Bone marrow (tissue), 2 donors: ENCODE results near the gene FBN3.
A peak's percentile ranks its signal among the peaks of the same experiment; 100 is the strongest.
"Not testable (repeated sequence)": the region's sequence is repeated elsewhere in the genome, so short reads cannot be mapped to it uniquely, and the experiment has no call there.

Source experiments
- DNase-seq, 2 donors: peaks; one replicate each; lab custom pipeline; 2025; lab: John Stamatoyannopoulos, UW

FBN3 gene

DNA sequence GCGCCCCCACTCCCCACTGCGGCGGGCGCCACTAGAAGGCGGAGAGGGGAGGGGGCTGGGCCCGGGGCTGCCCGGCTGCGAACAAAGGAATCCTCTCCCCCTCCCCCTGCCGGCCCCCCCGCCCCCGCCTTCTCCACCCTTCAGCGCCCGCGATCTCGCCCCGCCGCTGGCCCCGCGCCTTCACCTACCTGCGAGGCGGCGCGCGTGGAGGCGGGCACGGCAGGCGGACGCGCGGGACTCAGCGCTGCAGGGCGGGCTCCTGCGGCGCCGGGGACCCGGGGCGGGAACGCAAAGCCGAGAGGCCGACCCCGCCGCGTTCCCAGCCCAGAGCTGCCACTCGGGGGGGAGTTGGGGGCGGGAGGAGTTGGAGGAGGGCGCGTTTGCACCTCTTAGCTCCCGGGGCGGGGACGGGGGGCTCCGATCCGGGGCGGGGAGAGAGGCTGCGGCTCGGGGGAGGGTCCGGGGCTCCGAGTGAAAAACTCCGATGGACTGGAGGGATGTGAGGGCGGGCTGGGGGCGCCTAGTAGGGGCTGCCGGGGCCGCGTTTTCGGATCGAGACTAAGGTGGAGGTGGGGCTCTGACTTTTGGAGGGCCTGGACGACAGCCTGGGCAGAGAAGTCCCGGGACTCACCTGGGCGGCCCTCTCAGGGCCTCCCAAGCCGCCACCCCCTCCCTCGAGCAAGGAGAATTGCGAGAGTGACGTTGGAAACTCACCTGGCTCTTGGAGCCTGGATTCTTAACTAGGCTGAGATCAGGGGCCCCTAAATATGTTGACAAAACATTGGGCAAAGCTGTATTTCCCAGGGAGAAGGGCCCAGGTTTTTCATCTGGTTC, at the start of gene FBN3:
Gene FBN3 (minus strand): TSS at position 332 of the 834 bp plus-strand sequence. CDS start 2,112 bp downstream, outside the sequence.
- DNase-seq = no peak

DNA sequence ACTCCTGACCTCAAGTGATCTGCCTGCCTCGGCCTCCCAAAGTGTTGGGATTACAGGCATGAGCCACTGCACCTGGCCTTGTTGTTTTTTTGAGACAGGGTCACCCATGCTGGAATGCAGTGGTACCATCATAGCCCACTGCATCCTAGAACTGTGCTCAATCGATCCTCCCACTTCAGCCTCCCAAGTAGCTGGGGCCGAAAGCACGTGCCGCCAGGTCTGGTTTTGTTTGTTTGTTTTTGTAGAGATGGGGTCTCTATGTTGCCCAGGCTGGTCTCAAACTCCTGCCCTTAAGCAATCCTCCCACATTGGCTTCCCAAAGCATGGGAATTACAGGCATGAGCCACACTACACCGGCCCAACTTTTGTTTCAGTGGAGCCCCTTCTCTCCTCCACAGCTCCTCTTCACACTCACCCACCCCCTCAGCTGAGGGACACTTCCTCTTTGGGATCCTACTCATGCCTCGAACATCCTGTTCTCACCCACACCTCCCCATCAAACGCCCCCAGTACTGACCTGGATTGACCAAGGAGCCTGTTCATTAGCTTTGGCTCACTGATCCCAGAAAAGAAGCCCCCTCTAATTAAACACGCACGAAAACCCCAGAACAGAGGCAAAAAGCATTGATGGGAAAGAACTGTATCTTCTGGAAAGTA, 47.0 kb upstream of the FBN3 start:
- no peak for DNase-seq

DNA sequence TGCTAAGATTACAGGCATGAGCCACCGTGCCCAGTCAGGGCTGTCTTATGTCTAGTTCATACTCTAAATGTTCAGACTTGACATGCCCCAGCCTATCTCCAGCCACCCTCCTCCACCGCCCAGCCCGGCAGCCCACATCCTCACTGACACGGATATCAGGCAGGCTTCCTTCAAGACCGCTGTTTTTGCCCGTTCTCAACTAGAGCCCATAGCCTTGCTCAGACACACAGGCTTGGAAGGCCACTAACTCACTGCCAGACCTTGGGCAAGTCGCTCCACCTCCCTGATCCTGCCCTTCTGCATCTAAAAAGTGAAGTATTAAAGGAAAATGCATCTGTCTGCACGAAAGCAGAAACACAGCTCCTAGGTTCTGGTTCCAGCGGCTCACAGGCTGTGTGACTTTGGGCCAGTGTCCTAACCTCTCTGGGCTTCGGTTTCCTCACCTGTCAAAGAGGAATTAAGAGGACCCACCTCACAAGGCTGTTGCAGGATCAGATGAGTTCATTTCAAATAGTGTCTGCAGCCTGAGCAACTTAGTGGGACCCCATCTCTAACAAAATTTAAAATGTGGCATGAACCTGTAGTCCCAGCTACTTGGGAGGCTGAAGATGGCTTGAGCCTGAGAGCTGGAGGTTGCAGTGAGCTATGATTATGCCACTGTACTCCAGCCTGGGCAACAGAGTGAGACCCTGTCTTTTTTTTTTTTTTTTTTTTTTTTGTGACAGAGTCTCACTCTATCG, 45.3 kb upstream of the FBN3 start:
- DNase-seq = peak; percentile 13 to 41

DNA sequence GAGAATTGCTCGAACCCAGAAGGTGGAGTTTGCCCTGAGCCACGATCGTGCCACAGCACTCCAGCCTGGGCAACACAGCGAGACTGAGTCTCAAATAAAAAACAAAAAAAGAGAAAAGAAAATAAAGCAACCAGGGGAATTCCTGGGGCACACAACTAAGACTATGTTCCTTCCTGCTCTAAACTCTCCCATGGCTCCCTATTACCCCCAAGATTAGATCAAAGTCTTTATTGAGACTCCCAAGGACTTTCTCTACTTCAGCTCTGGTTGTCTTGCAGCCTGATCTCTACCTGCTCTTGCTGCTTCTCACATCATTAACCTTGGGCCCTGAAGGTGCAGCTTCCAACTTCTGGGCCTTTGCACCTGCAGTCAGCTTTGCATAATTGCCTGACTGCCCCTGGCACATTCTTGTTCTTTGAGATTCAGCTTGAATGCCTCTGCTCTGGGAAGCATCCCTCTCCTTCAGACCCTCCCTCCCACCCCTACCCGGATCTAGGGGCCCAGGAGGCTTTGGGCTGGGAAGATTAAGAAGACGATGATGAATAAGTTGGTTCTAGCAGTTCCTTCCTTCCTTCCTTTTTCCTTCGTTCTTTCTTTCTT, 42.9 kb upstream of the FBN3 start:
- DNase-seq = no peak

DNA sequence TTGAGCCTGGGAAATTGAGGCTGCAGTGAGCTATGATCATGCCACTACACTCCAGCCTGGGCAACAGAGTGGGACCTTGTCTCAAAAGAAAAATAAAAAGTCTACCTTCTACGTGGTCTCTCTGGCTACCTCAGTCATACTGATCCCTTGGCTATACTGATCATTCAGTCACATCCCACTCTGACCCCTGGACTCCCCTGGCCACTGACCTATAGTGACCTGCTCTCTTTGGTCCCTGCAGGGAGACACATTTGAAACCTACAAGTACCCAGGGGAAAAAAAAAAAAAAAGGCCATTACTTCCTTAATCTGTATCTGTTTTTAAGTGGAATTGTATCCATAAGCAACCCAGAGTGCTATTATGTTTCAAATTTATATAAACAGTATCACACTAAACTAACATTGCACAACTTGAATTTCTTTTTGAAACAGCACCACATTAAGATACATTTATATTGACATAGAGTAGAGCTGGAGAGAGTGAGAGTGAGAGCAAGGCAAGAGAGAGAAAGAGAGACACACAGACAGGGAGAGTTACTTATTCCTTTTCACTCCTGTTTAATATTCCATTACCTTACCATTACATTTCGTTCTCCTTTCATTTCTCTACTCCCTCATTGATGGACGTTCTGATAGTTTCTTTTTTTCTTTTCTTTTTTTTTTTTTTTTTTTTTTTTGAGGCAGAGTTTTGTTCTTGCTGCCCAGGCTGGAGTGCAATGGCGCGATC, 36.1 kb upstream of the FBN3 start:
- no peak for DNase-seq

DNA sequence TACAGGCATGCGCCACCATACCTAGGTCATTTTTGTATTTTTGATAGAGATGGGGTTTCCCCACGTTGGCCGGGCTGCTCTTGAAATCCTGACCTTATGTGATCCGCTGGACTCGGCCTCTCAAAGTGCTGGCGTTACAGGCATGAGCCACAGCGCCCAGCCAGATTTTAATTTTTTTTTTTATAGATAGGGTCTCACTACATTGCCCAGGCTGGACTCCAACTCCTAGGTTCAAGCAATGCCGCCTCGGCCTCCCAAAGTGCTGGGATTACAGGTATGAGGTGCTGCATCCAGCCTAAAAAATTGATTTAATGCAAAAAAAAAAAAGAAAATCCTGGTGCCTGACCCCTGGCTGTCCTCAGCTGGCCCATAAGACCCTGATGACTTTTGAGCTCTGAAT, 34.9 kb upstream of the FBN3 start:
- DNase-seq = no peak

DNA sequence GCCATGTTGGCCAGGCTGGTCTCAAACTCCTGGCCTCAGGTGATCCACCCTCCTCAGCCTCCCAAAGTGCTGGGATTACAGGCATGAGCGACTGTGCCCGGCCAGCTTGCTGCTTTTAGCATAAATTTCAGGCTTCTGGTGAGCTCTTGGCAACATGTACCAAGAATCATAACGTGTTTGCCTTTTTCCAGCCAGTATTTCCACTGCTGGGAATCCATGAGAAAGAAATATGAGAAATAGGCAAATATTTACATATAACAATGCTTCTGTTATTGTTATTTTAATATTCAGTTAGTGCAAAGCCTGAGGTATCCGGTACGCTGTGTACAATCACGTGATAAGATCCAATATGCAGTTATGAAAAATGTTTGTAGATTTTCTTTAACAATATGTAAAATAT, 30.6 kb upstream of the FBN3 start:
- DNase-seq = no peak

DNA sequence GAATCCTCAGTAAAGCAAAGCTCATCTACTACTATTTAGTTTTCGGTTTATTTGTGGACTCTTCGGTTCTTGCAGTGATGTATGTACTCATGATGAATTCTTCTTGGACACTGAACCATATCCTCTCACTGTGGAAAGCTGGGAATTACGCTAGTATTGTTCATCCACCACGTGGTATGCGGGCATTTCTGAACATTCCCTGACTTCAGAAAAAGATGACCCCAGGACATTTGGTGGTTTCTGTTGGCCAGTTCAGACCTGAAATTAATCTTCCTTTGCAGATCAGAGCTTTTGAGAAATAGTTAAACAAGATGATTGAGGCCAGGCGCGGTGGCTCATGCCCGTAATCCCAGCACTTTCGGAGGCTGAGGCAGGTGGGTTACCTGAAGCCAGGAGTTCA, 25.3 kb upstream of the FBN3 start:
- no peak for DNase-seq

DNA sequence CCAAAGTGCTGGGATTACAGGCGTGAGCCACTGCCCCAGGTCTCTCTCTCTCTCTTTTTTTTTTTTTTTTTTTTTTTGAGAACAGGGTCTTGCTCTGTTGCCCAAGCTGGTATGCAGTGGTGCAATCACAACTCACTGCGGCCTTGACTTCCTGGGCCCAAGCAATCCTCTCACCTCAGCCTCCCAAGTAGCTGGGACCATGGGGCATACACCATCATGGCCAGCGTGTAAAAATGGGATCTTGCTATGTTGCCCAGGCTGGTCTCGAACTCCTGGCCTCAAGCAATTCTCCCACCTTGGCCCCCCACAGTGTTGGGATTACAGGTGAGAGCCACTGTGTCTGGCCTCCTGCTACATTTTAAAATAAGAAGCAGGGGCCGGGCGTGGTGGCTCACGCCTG, 19.1 kb upstream of the FBN3 start:
- no peak for DNase-seq

DNA sequence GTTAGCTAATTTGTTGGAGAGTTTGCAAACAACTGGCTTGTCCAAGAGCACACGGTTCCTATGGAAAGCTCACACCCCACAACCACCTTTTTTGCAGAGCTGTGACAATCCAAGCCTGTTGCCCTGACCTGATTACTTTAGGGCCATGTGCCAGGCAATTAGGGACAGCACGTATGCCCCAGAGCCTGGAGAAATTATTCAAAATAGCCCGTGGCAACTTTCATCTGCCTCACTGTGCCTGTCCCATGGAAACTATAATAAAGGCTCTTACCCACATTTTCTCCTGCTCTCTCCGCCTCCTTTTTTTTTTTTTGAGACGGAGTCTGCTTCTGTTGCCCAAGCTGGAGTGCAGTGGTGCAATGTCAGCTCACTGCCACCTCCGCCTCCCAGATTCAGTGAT, 18.6 kb upstream of the FBN3 start:
- no peak for DNase-seq

DNA sequence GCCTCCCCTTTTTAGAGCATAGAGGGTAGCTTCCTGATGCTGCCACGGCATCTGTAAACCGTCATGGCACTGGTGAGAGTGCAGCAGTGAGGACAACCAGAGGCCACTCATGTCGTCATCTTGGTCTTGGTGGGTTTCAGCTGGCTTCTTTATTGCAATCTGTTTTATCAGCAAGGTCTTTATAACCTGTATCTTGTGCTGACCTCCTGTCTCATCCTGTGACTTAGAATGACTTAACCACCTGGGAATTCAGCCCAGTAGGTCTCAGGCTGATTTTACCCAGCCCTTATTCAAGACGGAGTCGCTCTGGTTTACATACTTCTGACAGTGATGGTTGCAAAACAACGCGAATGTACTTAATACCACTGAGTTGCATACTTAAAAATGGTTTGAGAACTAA, 14.4 kb upstream of the FBN3 start:
- no peak for DNase-seq

DNA sequence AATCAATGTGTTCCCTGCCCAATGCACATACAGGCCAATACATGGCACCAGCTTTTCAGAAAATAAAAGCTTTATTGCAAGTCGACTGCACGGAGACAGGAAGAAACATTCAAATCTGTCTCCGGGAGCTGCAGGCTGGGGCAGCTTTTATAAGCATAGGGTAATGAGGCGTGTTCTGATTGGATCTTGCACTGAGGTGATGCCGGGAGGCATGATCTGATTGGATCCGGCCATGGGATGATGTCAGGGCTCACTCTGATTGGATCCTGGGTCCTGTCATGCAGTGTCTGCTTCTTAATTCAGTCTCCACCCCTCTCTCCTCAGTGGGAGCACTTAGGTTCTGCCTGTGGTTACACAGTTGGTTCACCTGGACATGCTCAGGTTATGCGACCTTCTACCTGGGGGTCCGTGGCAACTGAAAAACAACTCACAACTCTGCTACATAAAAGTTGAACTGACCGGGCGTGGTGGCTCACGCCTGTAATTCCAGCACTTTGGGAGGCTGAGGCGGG, 11.8 kb upstream of the FBN3 start:
- no peak for DNase-seq

DNA sequence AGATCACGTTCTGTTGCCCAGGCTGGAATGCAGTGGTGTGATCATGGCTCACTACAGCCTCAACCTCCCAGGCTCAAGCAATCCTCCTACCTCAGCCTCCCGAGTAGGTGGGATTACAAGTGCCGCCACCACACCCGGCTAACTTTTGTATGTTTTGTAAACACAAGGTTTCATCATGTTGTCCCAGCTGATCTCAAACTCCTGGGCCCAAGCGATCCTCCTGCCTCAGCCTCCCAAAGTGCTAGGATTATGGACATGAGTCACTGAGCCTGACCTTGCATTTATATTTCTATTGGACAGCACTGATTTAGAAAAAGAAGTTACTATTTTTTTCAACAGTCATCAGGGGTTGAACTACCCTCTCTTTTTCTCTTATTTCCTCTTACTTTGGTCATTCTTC, 9.9 kb upstream of the FBN3 start:
- not testable (repeated sequence) for DNase-seq

DNA sequence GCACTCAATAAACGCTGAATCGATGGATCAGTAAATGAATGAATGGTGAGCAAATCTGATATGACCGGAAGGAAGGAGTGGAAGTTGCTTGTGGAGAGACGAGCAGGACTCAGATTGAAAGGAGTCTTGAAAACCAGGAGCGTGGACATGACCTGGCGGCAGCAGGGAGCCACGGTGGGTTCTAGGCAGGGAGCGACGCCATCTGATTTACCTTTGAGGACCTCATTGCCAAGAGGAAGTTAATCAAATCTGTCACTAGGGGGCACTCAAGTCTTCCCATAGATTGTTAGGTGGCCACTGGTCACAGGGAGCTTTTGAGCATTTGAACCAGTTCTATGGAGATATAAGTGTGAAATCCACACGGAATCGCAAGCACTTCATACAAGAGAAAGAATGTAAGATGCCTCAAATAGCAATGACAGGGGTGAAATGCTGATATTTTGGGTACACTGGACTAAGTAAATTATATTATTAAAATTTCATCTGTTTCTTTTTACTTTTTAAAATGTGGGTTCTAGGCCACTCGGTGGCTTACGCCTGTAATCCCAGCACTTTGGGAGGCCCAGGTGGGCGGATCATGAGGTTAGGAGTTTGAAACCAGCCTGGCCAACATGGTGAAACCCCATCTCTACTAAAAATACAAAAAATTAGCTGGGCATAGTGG, 9.2 kb upstream of the FBN3 start:
- peak in 1 of 2 donors; percentile 54 for DNase-seq

DNA sequence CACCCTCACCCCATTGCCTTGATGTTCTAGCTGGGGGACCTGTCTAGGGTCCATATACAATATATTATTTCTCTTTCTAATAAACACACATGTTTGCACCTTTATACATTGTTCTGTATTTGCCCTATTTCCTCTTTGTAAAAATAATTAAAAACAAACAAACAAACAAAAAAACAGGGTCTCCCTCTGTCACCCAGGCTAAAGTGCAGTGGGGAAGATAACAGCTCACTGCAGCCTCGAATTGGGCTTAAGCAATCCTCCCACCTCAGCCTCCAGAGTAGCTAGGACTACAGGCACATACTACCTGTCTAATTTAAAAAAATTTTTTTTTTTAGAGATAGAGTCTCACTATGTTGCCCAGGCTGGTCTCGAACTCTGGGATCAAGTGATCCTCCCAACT, 5.9 kb upstream of the FBN3 start:
- DNase-seq = no peak

DNA sequence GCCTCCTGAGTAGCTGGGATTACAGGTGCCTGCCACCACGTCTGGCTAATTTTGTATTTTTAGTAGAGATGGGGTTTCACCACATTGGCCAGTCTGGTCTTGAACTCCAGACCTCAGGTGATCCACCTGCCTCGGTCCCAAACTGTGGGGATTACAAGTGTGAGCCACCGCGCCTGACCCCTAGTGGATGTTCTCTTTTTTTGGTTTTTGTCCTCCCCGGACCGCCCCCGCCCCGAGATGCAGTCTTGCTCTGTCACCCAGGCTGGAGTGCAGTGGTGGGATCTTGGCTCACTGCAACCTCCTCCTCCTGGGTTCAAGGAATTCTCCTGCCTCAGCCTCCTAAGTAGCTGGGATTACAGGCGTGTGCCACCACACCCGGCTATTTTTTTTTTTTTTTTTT, 4.6 kb upstream of the FBN3 start:
- DNase-seq = not testable (repeated sequence)

DNA sequence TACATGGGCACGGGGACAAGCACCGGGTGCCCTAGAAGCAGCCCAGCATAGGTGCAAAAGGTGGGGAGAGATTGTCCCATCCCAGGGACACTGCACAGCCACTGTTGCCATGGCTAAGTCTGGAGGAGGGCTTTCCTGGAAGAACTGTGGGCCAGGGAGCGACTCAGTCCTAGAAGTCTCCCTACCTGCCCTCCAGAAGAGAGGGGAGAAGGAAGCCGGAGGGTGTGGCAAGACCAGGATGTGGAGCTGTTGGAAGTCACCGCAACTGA, 2.3 kb upstream of the FBN3 start:
- DNase-seq = no peak

DNA sequence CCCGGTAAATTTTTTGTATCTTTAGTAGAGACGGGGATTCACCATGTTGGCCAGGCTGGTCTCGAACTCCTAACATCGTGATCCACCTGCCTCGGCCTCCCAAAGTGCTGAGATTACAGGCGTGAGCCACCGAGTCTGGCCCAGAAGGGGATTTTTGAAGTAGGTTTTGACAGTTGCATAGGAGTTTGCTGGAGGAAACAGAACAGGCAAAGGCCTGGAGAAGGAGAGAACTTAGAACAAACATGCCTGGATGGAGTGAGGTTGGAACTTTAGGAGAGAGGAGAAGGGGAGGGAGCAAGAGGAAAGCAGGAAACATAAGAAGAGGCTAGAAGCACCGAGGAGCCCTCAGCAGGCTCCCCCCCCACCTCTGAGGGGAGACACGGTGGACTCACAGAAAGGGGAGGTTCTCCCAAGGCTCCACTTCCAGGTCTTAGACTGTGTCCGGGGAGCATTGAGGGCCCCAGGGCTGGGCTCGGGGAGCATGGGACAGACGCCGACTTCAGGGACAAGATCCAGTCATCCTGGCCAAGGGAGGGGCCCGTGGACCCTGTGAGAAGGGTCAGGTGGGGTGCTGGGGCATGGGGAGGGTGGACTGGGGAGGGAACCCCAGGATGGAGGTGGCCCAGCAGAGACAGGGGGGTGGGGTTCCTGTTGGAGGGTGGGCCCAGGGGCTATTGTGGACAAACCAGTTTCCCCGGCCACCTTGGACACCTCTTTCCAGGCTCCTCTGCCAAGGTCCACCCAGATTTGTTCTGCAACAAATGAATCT, 1.8 kb upstream of the FBN3 start:
- DNase-seq = no peak

DNA sequence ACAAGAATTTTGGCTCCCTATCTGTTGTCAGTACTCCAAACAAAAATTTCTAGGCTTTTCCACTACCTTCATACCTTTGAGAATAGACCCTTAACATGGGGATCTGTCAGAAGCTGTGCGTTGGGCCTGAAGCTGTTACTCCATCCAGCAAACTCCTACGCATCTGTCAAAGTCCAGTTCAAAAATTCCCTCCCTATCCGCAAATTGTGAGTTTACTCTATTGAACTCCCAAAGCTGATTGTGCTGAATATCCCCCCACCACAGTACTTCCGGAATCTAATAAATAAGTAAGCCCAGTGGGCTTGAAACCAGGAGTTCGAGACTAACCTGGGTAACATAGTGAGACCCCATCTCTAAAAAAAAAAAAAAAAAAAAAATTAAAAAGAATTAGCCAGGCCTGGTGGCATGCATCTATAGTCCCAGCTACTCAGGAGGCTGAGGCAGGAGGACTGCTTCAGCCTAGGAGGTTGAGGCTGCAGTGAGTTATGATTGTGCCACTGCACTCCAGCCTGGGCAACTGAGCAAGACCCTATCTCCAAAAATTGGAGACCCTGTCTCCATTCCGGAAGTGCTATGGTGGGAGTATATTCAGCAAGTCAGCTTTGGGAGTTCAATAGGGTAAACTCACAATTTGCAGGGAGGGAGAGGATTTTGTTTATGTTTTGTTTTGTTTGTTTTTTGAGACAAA, 930 bp upstream of the FBN3 start:
- no peak for DNase-seq
